GM21723 (cell line): ENCODE results near the gene ANAPC16.
"Not testable (repeated sequence)": the region's sequence is repeated elsewhere in the genome, so short reads cannot be mapped to it uniquely, and the experiment has no call there.

Source experiments
- ATAC-seq: cut with Tn5 transposase; IDR thresholded peaks from one replicate; pipeline ENCODE4 v1.9.1; 2021; ENCODE audit warnings: mild to moderate bottlenecking, moderate library complexity; ENCODE audit not compliant: unreplicated experiment

The ANAPC16 gene

DNA sequence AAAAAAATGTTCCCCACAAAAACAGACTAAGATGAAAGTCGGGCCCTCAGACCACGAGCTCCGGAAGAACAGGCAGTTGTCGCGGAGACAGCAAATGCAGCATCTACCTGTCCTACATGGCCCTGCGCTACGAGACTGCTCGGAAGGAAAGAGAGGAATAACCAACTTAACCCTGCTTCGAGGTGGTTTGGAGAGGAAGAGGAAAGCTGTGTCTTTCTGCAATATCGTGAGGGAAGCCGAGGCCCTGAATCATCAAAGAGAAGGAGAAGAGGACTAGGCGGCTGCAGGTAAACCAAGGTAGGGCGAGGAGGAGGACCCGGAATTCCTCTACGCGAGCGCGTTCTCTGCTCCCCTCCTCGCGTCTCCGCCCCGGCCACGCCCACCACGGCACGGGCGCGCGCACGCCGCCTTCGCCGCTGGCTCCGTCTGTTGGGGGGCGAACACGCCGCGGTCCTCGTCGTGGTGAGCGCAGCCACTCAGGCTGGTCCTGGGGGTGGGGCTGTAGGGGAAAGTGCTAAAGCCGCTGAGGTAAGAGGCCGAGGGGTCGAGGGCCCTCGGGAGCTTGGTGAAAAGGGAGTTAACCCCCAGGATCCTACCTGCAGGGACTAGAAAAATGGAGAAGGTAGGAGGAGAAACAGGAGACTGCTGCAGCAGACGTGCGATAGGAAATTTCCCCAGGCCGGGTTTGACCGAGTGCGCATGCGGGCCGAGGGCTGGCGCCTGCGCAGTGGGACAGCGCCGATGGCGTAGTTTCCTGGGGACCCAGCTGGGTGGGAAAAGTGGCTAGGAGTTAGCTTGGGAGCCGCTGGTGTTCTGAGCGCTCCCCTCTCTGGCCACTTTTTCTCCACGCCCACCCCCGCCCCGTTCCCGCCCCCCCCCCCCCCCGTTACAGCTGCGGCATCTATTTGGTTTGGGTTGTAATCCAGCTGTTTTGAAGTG lies at the start of gene ANAPC16, which contains the start of gene ASCC1:
TSS of gene ANAPC16 (plus strand) at position 402 of the 939 bp plus-strand sequence. CDS start 7,903 bp downstream, outside the sequence.
TSS of gene ASCC1 (minus strand) at position 666 of the 939 bp plus-strand sequence. CDS start 2,978 bp downstream, outside the sequence.
- peak; percentile 75 for ATAC-seq

DNA sequence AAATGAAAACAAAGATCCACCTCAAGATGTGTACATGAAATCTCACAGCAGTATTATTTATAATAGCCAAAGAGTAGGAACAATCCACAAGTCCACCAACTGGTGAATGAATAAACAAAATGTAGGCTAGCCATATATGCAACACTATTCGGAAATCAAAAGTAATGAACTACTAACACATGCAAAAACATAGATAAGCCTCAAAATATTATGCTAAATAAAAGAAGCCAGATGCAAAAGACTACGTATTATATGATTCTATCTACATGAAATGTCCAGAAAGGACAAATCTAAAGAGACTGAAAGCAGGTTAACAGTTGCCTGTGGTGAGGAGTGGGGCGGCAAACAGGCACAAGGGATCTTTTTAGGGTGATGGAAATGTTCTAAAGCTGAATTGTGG lies 48.7 kb upstream of the ANAPC16 start:
- no peak for ATAC-seq

DNA sequence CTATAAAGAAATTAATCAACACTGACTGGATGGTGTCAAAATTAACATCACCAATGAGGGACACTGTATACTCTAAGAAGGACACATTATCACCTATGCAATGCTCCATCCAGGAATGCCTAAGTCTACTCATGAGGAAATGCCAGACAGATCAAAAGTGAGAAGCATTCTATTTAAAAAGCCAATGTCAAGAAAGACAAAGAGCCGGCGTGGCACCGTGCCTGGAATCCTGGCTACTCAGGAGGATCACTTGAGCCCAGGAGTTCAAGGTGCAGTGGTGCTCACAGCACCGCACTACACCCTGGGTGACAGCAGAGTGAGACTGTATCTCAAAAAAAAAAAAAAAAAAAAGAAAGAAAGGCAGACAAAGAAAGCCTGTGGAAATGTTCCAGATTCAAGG lies 45.5 kb upstream of the ANAPC16 start:
- ATAC-seq = no peak

DNA sequence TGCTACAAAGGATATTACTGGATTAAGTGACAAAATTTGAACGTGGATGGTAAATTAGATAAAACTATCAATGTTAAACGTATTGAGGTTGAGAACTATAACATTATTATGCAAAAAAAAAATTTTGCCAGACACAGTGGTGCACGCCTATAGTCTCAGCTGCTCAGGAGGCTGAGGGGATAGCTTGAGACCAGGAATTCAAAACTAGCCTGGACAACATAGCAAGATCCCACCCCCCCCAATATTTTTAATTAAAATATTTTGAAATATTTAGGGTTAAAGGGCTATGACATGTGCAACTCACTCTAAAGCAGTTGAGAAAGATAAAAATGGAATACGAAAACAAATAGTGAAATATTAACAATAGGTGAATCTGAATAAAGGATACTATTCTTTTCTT lies 45.1 kb upstream of the ANAPC16 start:
- no peak for ATAC-seq

DNA sequence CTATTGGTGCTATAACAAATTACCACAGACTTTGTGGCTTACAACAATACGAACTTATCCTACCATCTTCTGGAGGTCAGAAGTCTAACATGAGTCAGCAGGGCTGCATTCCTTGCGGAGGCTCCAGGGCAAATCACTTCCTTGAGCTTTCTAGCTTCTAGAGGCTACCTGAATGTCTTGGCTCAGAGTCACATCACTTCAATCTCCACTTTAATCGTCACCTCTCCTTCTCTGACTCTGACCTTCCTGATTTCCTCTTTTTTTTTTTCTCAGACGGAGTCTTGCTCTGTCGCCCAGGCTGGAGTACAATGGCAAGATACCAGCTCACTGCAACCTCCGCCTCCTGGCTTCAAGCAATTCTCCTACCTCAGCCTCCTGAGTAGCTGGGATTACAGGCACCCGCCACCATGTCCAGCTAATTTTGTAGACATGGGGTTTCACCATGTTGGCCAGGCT lies 44.6 kb upstream of the ANAPC16 start:
- no peak for ATAC-seq

DNA sequence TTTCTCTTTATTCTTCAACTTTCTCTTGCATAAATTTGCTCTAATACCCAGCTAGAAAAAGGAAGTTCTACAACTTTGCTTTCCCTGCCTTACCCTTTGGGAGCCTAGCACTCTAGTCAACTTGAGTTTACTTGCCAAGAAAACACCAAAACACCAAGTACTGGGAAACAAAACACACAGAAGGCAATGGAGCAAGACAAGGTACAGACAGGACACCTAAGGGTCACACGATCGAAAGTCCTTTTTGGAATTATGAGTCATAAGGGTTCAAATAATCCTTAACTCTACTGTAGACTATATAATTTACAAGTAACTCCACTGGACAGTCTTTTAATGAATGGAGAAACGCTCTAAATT lies 42.6 kb upstream of the ANAPC16 start:
- ATAC-seq = no peak

DNA sequence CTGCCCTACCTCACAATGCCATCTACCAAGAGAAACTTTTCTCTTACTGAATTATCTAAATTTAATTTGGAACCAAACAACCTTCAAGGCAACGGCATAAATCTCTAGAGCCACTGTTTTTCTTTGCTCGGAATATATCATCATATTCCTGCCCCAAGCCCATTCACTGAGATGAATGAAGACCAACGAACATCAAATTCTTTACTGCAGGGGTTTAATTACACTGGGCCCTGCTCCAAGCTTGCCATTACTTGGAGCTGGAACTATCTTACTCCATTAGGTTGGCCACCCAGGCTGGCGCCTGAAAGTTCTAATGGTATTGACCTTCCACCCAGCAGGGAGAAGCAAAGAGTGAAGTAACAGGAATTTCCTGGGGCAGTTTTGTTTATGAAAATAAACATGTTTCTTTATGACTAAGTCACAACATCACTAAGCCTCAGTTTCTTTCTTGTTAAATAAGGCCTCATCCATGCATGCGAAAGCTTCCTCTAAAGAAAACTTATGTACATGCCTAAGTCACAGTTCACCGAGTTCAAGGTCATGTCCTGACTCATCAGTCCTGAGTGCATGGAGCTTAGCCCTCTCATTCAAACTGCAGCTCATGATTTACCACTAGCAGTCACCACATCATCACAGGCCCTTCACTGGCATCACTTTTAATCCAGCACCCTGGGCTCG lies 42.1 kb upstream of the ANAPC16 start:
- peak; percentile 56 for ATAC-seq

DNA sequence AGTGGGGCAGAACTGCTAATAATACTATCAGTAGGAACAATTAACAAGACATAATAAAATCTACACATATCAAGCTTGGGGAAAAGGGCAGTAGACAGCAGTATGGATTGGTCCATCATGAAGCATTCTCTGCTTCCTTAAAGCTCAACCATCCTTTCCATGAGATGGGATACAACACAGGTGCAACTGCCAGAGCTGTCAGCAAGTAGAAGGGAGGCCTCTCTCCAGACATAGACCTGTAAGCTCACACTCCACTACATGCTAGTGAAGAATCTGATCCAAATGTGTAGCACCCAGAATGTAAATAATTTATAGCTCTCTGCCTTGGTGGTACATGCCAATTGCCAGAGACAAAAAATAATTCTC lies 41.5 kb upstream of the ANAPC16 start:
- ATAC-seq = no peak

DNA sequence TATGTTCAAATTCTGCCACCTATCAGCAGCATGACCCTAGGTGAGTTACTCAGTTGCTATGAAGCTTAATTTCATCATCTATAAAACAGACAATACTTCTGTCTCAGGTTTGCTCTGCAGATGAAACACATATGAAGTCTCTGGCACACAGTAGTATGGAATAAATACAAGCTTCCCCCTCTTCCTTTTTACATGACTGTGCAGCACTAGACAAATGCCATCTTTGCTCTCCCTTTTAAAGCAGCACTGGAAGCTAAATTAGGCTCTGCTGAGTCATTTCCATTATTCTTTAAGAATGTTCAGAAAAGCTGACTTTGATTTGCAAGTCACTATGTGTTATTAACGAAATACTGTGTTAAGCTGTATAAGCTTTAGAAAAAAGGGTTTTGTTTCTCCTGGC lies 40.7 kb upstream of the ANAPC16 start:
- ATAC-seq = no peak

DNA sequence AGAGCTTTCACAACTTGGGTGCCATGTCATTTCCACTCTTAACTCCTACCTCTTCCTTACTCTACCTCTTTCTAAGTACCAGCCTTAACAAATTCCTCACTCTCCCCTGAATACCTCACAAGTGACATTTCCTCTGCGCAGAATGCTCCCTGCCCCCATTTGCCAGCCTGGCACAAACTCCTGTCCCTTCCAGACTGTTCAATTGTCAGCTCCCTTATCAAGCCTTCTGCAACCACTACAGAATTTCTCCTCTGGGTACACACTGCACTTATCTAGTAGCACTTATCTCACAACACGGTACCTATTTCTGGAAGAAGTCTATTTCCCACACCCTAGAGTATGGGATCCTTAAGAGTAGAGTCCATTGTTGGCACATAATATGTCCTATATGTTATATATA lies 39.1 kb upstream of the ANAPC16 start:
- ATAC-seq = no peak

DNA sequence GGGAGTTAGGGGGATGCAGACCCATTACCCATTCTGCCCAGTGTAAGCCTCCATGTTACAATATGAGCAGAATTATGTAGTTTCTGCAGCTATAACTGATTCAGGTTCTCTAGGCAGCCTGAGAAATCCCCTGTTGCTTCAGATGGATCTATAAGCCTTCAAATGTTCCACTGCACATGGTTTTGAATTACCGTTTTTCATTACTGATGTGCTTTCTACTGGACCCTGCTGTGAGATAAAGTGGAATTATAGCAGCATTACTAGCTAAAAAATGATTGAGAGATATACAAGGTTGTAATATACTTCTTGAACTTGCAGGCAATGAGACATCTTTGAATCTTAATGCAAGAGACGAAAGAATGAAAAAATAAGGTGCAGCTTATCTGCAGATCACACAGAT lies 38.4 kb upstream of the ANAPC16 start:
- ATAC-seq = no peak

DNA sequence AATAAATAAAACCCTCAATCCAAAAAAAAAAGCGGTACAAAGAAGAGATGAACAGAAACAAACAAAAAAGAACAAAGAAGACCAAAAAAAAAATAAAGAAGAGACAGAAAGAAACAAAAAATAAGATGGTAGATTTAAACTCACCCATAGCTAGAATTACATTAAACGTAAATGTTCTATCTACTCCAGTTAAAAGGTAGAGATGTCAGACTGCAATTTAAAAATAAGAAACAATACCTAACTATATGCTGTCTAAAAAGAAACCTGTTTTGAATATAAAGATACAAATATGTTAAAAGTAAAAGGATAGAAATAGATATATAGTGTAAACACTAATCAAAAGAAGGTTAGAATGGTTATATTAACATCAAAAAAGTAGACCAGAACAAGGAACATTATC lies 31.7 kb upstream of the ANAPC16 start:
- no peak for ATAC-seq

DNA sequence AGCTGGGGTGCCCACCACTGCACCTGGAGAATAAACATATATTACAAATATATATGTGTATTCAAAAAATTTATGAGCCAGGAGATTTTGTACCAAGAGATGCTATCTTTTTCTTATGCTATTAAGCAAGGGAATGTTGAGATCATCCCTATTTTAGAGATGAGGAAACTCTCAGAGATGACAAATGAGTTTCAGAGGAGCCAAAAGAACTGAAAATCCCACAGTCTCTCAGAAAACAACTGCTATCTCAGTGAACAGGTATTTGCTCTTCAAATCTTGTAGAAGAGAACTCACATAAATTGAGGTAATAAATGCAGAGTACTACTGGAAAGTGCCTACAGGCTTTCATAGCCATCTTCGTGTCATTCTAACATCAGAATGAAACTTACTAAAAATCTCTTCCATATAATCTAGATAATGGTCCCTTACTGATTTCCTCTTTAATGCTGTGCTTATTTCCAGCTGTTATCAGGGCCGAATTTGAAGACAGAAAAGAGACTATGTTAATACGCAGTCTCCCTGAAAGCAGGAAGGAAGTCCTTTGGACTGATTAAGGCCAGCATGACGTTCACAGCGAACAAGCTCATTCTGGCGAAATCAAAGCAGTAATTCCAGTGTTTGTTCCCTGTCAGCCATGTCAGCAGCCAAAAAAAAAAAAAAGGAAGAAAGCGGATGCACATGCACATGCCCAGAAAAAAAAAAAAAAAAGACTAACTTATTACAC lies 29.4 kb upstream of the ANAPC16 start:
- no peak for ATAC-seq

DNA sequence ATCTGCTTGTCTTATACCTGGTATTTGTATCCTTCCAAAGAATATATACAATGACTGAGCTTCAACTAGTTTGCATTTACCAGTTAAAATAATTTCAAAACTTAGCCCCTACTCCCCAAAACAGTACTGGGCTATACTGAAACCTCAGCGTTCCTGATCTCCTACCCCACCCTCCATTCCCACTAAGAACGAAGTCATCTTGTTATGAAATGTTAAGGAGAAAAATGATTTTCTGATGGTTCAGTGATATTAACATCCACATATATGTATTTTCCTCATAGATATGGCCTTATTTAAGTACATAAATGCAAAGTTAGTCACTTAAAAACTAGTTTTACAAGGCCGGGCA lies 28.9 kb upstream of the ANAPC16 start:
- no peak for ATAC-seq

DNA sequence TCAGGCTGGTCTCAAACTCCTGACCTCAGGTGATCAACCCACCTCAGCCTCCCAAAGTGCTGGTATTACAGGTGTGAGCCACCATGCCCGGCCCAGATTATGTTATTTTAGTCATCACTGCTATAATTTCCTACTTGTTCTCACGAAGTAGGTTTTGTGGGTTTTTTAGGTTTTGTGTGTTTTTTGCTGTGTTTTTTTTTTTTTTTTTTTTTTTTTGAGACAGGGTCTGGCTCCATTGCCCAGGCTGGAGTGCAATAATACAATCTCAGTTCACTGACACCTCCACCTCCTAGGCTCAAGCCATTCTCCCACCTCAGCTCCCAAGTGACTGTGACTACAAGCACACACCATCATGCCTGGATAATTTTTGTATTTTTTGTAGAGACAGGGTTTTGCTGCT lies 20.9 kb upstream of the ANAPC16 start:
- no peak for ATAC-seq

DNA sequence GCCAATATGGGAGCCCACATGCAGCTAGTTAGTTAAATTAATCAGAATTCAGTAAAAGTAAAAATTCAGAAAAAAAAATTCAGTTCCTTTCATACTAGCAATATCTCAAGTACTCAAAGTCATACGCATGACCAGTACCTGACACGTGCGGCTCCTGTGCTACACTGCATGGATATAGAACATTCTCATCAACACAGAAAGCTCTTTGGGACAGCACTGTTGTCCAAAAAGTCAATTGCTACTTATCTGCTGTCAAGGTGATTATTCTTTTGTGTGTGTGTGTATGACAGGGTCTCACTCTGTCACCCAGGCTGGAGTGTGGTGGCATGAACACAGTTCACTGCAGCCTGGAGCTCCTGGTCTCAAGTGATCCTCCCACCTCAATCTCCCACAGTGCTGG lies 14.9 kb upstream of the ANAPC16 start:
- no peak for ATAC-seq

DNA sequence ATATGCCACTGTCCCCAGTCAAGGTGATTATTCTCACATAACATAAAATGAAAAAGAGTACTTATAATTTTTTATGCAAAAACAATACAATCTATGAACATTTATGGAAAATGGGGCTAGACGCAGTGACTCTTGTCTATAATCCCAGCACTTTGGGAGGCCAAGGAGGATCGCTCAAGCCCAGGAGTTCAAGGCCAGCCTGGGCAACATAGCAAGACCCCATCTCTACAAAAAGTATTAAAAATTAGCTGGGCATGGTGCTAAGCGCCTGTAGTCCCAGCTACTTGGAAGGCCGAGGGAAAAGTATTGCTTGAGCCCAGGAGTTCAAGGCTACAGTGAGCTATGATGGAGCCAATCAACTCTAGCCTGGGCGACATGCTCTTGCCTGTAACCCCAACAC lies 14.5 kb upstream of the ANAPC16 start:
- ATAC-seq = no peak

DNA sequence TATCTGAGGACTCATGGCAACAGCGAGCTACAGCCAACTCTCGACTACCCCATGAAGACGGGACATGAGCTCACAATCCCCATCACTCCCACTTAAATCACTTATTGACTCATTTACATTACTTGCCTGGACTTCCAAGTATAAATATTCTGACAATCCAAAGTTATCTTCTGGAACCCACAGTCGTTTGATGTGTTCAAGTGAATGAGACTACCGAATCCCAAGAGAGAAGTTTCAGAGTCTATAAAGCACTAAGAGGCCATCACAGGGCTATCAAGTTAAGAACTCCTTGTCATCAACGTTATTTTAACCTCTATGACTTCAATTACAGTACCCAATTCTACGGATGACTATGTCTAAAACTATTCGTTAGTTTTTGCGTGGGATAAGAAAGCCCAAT lies 11.5 kb upstream of the ANAPC16 start:
- no peak for ATAC-seq

DNA sequence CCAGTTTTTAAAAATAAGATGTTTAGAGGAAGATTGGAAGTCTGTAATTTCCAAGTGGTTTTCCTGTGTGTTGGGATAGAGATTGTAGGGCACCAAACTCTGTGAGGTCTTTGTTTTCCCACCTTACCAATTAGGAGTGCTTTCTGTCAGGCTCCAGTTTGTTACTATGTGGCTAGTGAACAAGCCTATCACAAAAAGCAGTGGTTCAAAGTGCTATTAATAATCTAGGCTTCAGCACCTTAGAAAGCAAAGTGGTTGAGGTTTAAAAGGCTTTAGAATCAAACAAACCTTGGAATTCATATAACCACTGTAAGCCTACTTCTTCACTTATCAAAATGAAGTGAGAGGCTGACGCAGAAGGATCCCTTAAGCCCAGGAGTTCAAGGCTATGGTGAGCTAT lies 11.1 kb upstream of the ANAPC16 start:
- no peak for ATAC-seq

DNA sequence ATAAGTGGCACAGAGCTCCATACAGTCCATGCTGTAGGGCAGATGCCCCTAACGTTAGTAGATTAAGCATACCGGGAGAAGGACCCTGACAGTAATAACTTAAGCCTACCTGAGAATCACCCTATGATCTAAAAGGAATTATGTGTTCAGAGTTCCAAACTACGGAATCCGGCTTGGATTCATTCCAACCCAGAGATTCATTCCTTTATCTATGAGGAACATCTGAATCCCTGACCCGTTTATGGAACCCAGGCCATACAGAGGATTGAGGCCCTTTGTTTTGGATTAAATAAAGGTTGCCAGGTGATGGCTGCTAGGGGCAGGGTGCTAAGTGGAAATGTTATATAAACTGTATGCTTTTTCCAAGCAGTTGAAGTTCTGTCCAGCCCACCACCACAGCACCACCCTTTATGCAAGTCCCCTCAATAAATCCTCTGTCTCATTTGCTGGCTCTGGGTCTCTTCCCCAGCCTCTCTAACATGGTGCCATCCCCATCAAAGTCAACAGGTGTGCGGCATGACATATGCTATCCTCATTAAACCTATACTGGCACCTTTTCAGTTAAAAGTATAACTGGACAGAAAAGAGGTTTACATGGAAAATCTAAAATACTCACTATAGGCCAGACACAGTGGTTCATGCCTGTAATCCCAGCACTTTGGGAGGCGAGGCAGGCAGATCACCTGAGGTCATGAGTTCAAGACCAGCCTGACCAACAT lies 9.1 kb upstream of the ANAPC16 start:
- ATAC-seq = no peak

DNA sequence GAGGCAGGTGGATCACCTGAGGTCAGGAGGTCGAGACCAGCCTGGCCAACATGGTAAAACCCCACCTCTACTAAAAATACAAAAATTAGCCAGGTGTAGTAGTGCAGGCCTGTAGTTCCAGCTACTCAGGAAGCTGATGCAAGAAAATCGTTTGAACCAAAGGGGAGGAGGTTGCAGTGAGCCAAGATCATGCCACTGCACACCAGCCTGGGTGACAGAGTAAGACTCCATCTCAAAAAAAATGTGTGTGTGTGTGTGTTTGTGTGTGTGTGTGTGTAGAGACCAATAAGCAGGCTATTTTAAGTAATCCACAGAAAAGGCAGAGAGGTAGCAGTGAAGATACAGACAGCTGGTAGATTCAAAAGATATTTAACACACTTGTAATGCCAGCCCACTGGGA lies 7.3 kb upstream of the ANAPC16 start:
- ATAC-seq = not testable (repeated sequence)
